Activated CD4-positive, alpha-beta memory T cell treated with anti-CD3 and anti-CD28 coated beads, Interleukin-2, amount 10 ng/mL, durations not matched to agents 7 days and 5 days (primary cell): ENCODE data around the gene EGFL8. TPM values are rescaled to one million over a fixed set of nuclear protein-coding genes. Genes with fewer than 3 reads are reported as not detected.
A peak's percentile ranks its signal among the peaks of the same experiment; 100 is the strongest.
"Not testable (repeated sequence)": the region's sequence is repeated elsewhere in the genome, so short reads cannot be mapped to it uniquely, and the experiment has no call there.

Experiments used
- CTCF ChIA-PET: fragments of 350-600 bp; sonication (Branson Sonifier 250); formaldehyde crosslinking; loops from one replicate; lab custom pipeline; 2021; ENCODE audit warnings: antibody characterized with exemption, inconsistent platforms; lab: Charles Lee
- POLR2A ChIA-PET: fragments of 350-600 bp; sonication (Branson Sonifier 250); formaldehyde crosslinking; loops from one replicate; lab custom pipeline; 2021; ENCODE audit warnings: antibody characterized with exemption; lab: Charles Lee
- DNase-seq: peaks from one replicate; pipeline ENCODE4 v3.0.0-alpha.2; 2020
- H3K27ac Mint-ChIP-seq: one replicate; pipeline ENCODE4 v1.8.0; 2021; ENCODE audit warnings: mild to moderate bottlenecking, mixed read lengths
- H3K27me3 Mint-ChIP-seq: one replicate; pipeline ENCODE4 v1.8.0; 2021; ENCODE audit warnings: mixed read lengths
- H3K36me3 Mint-ChIP-seq: one replicate; pipeline ENCODE4 v1.8.0; 2021; ENCODE audit warnings: low read depth, mixed read lengths
- H3K4me1 Mint-ChIP-seq: one replicate; pipeline ENCODE4 v1.8.0; 2021; ENCODE audit warnings: mixed read lengths
- H3K4me3 Mint-ChIP-seq: one replicate; pipeline ENCODE4 v1.8.0; 2021; ENCODE audit warnings: mild to moderate bottlenecking, mixed read lengths
- H3K9me3 Mint-ChIP-seq: one replicate; pipeline ENCODE4 v1.8.0; 2021; ENCODE audit warnings: mixed read lengths
- total RNA-seq, 2 experiments: library from RNA; stranded (reverse); gene quantifications; one replicate each; pipeline ENCODE4 v1.2.3, GENCODE V29; 2021

Gene EGFL8
- total RNA-seq, 2 experiments from 2014 or later: 5.1 to 5.2 TPM

DNA sequence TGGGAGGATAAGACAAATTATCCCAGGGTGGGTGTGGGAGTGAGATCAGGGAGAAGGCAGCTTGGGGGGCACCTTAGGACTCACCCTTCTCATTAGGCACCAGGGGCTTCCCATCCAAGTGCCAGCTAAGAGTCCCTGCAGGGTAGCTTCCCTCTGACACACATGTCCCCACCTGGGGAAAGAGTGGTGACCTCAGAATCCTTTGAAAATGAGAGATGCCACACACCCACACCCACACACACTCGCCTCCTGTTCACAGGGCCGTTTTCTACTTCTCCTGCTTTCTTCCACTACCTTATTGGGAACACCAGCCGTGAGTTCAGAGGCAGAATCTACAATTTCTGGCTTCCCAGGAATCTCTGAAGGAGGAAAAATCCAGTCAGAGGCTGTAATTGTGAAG, 18.6 kb downstream of the EGFL8 start:
- Mint-ChIP-seq H3K27me3 (no peaks in the 10 kb centered on the region), H3K4me1 (peaks cover 52% of the 10 kb centered on the region), H3K36me3 (peaks cover 69% of the 10 kb centered on the region), H3K9me3 (no peaks in the 10 kb centered on the region), H3K27ac (peak overlapping the region; percentile 23), H3K4me3 (no peak overlapping the region)
- CTCF ChIA-PET: interaction anchor here (0.6 kb wide), 1 partner anchor 62 kb away, joined by 3 read pairs; no protein-coding TSS in a partner anchor
- POLR2A ChIA-PET: interaction anchor here (8.0 kb wide), 1 partner anchor 8 kb away, joined by 155 read pairs; the partner anchor contains the start of genes GPSM3 and PBX2
- no peak for DNase-seq

DNA sequence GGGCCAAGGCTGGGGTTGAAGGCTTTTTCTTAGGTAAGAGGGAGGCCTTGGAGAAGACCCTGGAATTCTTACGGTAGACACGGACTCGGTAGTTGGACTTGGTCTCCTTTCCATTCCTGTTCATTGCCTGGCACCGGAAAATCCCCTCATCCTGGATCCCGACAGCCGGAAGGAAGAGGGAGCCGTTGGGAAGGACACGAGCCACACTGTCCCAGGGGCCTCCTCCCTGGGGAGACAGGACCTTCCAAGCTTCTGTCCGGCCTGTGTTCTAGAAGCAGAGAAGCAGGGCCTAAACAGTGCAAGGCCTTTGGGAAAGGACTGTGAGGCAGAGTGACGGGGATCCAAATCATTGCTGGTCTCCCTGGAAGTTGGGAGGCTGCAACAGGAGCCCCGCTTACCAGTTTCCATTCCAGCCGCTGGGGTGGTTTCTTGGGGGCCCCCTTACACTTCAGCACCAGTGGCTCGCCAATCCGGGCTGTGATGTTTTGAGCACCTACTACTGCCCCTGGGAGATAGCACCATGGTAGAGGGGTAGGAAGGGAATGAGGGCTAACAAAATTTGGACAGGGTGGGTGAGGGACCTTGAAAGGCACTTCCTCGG, 19.2 kb downstream of the EGFL8 start:
- H3K27ac Mint-ChIP-seq: no peak overlapping the region
- no peak for DNase-seq
- H3K4me3 Mint-ChIP-seq: no peak overlapping the region
- ChIA-PET POLR2A (interaction anchor here (8.0 kb wide), 1 partner anchor 8 kb away, joined by 155 read pairs; the partner anchor contains the start of genes GPSM3 and PBX2), CTCF (no interaction called here)
- H3K36me3 Mint-ChIP-seq: peaks cover 72% of the 10 kb centered on the region
- peaks cover 55% of the 10 kb centered on the region for H3K4me1 Mint-ChIP-seq
- H3K27me3 Mint-ChIP-seq: no peaks in the 10 kb centered on the region
- no peaks in the 10 kb centered on the region for H3K9me3 Mint-ChIP-seq

DNA sequence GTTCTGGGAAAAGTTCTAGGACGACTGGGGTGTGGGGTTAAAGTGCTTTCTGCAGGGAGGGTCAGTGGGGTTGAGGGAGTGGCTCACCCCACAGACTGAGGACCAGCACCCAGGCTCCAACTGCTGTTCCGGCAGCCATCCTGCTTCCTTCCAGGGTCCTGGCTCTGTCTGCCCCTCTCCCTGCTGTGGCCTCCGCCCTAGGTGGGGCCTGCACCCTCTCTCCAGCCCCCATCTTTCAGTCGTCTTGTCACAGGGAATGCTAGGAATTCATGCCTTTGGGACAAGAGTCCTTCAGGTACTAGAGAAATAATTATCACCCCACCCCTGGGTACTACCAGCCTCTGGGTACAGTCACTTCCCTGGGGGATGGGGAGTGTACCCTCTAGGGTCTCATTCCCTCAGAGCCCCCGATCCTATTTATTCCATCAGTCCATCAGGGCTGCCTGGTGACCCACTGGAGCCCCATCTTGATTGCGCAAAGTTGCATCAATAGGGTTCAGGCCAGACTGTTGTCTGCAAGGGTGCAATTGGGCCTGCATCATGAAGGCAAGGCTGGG, 19.8 kb downstream of the EGFL8 start, which contains the start of gene AGER:
Gene AGER, minus strand, starts transcription at position 170 of the 557 bp plus-strand sequence. Its CDS starts 31 bp downstream, at position 139.
- Mint-ChIP-seq H3K4me3 (no peak within 1 kb of the TSS), H3K9me3 (no peaks in the 10 kb centered on the region), H3K27ac (peak within 1 kb of the TSS; percentile 31), H3K36me3 (peaks cover 72% of the 10 kb centered on the region), H3K4me1 (peaks cover 55% of the 10 kb centered on the region), H3K27me3 (no peaks in the 10 kb centered on the region)
- ChIA-PET CTCF (no interaction called here), POLR2A (no interaction called here)
- no peak for DNase-seq

GRCh38 chr6:32185681-32186131, 21.3 kb downstream of the EGFL8 start:
- Mint-ChIP-seq H3K36me3 (peaks cover 71% of the 10 kb centered on the region), H3K4me1 (peaks cover 43% of the 10 kb centered on the region), H3K4me3 (peak overlapping the region; percentile 28), H3K27ac (peak overlapping the region; percentile 91)
- CTCF ChIA-PET, H3K27me3 Mint-ChIP-seq, H3K9me3 Mint-ChIP-seq: not testable (repeated sequence)
- POLR2A ChIA-PET: interaction anchor here (10.5 kb wide), 1 partner anchor 6 kb away, joined by 155 read pairs; the partner anchor contains the start of genes AGPAT1 and RNF5
- peak; percentile 73 for DNase-seq

- H3K27me3 Mint-ChIP-seq, CTCF ChIA-PET, DNase-seq, H3K9me3 Mint-ChIP-seq: not testable (repeated sequence)
- Mint-ChIP-seq H3K27ac (peak overlapping the region; percentile 91), H3K36me3 (peaks cover 70% of the 10 kb centered on the region), H3K4me1 (peaks cover 41% of the 10 kb centered on the region), H3K4me3 (peak overlapping the region; percentile 28)
- POLR2A ChIA-PET: interaction anchor here (10.5 kb wide), 1 partner anchor 7 kb away, joined by 155 read pairs; the partner anchor contains the start of genes AGPAT1 and RNF5
Observed at GRCh38 chr6:32186151-32186840, 21.9 kb downstream of the EGFL8 start.

DNA sequence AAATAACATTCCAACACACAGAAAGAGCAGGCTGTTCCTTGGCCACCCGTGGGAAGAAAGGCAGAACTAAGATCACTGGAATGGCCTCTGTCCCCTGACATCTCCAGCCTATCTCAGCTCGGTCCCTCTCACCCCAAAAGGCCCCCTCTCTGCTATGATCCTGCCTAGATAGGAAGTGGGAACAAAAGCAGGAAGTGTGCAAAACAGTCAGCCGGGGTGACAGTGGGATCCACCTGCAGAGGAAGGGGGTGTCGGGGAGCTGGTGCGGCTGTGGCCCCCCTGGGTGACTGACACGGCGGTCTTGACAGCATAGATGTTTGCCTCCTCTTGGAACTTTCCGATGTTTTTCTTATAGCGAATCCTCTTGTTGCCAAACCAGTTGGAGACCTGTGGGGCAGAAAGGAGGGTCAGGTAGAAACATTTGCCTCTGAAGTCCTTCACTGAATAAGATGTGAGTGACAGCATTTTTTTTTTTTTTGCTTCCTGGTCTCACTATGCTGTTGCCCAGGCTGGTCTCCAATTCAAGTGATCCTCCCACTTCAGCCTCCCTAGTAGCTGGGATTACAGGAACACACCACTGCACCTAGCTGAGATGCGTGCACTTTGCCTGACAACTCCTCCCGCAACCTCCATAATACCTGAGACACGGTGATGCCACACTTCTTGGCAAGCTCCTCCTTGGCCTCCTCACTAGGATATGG, 22.8 kb downstream of the EGFL8 start:
- H3K27me3 Mint-ChIP-seq: no peaks in the 10 kb centered on the region
- ChIA-PET CTCF (no interaction called here), POLR2A (interaction anchor here (10.5 kb wide), 1 partner anchor 8 kb away, joined by 155 read pairs; the partner anchor contains the start of genes AGPAT1 and RNF5)
- peaks cover 75% of the 10 kb centered on the region for H3K36me3 Mint-ChIP-seq
- H3K9me3 Mint-ChIP-seq: no peaks in the 10 kb centered on the region
- H3K4me3 Mint-ChIP-seq: peak overlapping the region; percentile 41
- H3K4me1 Mint-ChIP-seq: peaks cover 43% of the 10 kb centered on the region
- peak overlapping the region; percentile 91 for H3K27ac Mint-ChIP-seq
- no peak for DNase-seq

DNA sequence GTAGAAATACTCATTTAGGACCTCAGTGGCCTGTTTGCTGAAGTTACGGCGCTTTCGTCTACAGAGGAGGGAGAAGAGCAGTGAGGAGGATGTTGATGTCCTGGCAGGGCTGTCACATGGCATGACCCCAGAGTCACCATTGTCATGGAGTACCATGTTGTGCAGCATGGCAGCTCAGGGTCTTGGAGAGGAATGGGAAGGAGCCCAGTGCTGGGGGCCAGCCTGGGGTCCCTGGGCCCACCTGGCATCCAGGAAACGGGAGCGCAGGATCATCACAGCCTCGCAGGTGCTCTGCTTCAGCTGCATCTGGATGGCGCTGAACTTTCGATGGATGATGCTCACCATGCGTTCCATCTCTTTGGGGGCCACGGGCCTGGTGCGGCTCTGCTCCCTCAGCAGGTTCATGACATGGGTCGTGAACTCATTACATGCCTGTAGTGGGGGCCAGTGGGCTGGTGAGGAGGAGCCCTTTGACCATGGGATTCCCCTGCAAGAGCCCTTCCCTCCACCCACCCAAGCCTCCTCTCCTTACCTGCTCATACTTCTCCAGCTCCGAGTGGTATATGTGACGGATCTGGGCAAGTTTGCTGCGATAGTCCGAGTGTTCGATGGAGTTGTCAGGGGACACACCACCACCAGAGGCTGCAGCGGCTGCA, 23.5 kb downstream of the EGFL8 start:
- CTCF ChIA-PET: interaction anchor here (0.5 kb wide), 1 partner anchor 1383 kb away, joined by 3 read pairs; no protein-coding TSS in a partner anchor
- H3K9me3 Mint-ChIP-seq, H3K27me3 Mint-ChIP-seq, DNase-seq: not testable (repeated sequence)
- Mint-ChIP-seq H3K27ac (peak overlapping the region; percentile 91), H3K36me3 (peaks cover 77% of the 10 kb centered on the region), H3K4me3 (peak overlapping the region; percentile 41), H3K4me1 (peaks cover 43% of the 10 kb centered on the region)
- POLR2A ChIA-PET: interaction anchor here (10.5 kb wide), 1 partner anchor 8 kb away, joined by 155 read pairs; the partner anchor contains the start of genes AGPAT1 and RNF5

DNA sequence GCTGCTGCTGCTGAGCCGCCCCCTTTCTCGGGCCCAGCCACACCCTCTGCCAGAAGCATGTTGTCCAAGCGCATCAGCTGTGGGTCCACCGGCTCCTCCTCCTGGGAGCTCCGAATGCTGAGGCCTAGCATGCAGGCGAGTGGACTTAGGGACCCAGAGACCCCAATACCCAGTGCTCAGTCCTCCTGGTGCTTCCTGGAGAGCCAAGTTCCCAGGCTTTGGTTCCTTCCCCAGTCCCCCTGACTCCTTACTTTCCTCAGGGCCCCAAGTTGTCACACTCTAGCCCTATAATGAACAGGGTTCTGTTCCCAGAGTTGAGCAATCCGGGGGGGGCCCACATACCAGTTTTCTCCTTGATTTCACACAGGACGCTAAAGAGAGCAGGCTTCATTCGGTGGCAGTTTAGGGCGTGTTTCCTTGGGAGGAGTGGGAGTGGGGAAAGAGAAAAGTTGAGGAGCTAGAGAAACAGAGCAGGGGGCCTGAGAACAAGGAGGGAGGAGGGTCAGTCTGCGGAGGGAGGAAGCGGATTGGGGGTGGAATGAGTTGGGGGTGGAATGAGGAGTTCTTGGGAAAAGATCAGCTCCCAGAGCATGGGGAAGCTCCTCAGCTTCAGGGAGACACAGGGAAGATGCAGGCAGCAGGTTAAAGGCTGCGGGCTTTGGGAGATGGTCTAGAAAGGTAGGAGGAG, 24.1 kb downstream of the EGFL8 start:
- Mint-ChIP-seq H3K27ac (peak overlapping the region; percentile 77), H3K4me1 (peaks cover 50% of the 10 kb centered on the region), H3K36me3 (peaks cover 73% of the 10 kb centered on the region), H3K4me3 (peak overlapping the region; percentile 86), H3K9me3 (no peaks in the 10 kb centered on the region), H3K27me3 (no peaks in the 10 kb centered on the region)
- ChIA-PET CTCF (interaction anchor here (0.5 kb wide), 1 partner anchor 1382 kb away, joined by 3 read pairs; no protein-coding TSS in a partner anchor), POLR2A (interaction anchor here (1.1 to 10.5 kb wide), 2 partner anchors 9 to 783 kb away, joined by 3 to 155 read pairs; partner anchors contain the start of genes AGPAT1 and RNF5)
- no peak for DNase-seq

GRCh38 chr6:32189069-32189741, 24.8 kb downstream of the EGFL8 start:
- H3K4me1 Mint-ChIP-seq: peaks cover 56% of the 10 kb centered on the region
- peaks cover 67% of the 10 kb centered on the region for H3K36me3 Mint-ChIP-seq
- H3K27ac Mint-ChIP-seq: peak overlapping the region; percentile 77
- no peaks in the 10 kb centered on the region for H3K27me3 Mint-ChIP-seq
- no peak for DNase-seq
- ChIA-PET POLR2A (interaction anchor here (1.1 to 10.5 kb wide), 2 partner anchors 10 to 782 kb away, joined by 3 to 155 read pairs; partner anchors contain the start of genes AGPAT1 and RNF5), CTCF (no interaction called here)
- peak overlapping the region; percentile 86 for H3K4me3 Mint-ChIP-seq
- no peaks in the 10 kb centered on the region for H3K9me3 Mint-ChIP-seq

- peaks cover 61% of the 10 kb centered on the region for H3K4me1 Mint-ChIP-seq
- H3K4me3 Mint-ChIP-seq: peak overlapping the region; percentile 86
- H3K27ac Mint-ChIP-seq: peak overlapping the region; percentile 77
- CTCF ChIA-PET: interaction anchor here (1.2 kb wide), 1 partner anchor 10 kb away, joined by 6 read pairs; no protein-coding TSS in a partner anchor
- DNase-seq: no peak
- peaks cover 65% of the 10 kb centered on the region for H3K36me3 Mint-ChIP-seq
- no peaks in the 10 kb centered on the region for H3K27me3 Mint-ChIP-seq
- no peaks in the 10 kb centered on the region for H3K9me3 Mint-ChIP-seq
- POLR2A ChIA-PET: interaction anchor here (0.6 to 10.5 kb wide), 4 partner anchors 10 to 782 kb away, joined by 3 to 155 read pairs (median 8); partner anchors contain the start of genes AGPAT1, ATF6B and RNF5
Observed at GRCh38 chr6:32189742-32190053, 25.3 kb downstream of the EGFL8 start.
